Measurements from ENCODE around the gene ADORA3.

ADORA3 gene

DNA sequence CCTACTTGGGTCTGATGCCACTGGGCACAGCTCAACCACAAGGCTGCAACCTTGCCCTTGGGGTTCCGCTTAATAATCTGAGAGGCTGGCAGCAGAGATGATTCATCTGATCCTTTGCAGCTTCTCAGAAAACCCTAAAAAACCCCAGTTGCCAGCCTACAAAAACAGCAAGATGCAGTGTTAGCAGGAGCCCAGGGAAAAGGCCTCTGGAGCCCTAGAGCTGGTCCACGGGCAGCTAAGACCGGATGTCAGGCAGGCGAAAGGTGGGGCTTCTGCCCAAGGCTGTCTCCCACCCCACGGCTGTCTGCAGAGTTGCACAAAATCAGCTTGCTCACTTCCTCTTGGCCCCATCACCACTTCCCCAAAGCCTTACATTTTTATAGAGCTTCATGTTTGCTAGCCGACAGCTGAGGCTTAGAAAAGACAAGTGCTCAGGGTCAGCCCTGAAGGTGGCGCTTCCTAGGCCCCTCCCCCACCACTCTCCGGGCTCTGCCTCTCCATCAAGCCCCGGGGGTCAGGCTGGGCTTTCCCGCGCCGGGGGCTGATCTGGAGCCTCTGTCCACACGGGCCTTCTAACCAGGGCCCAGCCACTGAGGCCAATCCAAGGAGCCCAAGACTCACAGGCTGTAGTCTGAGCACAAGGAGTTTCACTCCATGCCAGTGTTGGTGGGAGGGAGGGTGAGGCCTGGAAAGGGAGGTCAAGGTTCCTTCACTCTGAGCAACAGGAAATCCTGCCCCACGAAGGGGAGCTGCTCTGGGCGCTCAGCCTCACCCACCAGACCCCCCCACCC, 4.2 kb upstream of the ADORA3 start:
- DNase-seq, result peak; percentile 53

GRCh38 chr1:111506561-111506960, 3.1 kb upstream of the ADORA3 start:
- no peak for DNase-seq

DNA sequence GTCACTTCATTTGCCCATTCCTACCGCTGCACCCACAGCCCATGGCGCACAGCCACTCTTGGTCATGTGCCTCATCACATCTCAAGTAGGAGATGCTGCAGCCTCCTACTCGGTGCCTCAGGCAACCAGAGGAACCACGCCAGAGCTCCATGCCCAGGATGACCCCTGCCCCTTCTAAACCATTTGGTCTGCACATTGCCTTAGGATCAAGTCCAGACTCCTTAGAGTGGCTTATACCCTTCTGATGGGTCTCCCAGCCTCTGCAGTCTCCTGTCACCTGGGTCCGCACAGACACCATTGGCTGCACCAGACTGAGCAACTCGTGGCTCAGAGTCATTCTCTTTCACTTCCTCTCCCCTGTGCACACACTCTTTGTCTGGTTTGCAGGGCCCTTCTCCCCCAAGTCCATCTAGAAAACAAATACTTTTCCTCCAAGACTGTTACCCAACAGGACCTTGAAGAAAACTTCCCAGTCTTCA, 2.2 kb upstream of the ADORA3 start:
- DNase-seq, result no peak

GRCh38 chr1:111504097-111504496, 664 bp upstream of the ADORA3 start:
- DNase-seq, result no peak

GRCh38 chr1:111501645-111502044, 1.8 kb downstream of the ADORA3 start:
- DNase-seq, result no peak

DNA sequence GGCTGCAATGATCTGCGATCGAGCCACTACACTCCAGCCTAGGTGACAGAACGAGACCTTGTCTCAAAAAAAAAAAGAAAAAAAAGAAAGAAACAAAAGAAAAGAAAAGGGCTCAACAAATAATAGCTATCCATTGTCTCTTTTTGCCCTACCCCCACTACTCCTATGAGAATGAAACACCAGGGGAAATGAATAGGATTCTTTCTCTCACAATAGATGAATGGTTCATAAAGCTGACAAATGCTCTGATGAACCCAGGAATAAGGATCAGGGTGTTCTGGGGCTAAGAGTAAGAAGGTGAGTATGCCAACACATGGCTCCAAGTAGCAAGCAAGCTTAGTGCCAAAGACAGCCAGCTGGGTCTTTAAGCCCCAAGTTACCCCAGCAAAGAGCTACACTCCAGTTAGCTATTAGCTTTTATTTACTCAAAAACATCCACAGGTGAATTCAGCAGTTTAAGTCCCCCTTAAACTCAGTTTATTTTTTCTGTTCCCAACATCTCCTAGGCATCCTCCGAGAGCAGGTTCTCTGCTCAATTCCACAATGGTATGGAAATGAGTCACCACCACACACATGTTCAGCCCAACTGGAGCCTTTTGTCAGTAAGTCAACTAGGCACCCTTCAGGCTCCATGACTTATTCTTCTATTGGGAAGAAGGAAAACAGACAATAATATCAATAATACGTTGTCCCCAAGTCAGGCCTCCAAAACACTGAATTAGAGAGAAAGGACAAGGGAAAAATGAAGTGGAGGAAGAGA, 4.2 kb downstream of the ADORA3 start:
- no peak for DNase-seq

DNA sequence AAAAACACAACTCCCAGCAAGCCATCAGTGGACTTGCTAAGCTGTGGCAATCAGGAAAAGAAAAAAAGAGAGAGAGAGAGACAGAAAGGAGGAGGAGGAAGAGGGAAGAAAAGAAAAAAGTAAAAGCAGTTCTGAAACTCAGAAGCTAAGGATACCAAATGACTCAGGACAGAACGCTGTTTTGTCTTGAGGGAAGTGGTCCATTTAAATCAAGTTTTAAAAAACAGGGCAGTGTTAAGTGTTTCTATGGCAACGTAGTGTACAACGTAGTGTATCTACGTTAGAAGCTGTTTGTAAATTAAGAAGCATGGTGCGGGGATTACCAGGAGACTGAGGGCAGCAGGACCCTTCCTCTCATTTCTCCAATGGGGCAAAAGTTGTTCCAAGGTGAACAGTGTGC, 5.8 kb downstream of the ADORA3 start:
- DNase-seq, result no peak

DNA sequence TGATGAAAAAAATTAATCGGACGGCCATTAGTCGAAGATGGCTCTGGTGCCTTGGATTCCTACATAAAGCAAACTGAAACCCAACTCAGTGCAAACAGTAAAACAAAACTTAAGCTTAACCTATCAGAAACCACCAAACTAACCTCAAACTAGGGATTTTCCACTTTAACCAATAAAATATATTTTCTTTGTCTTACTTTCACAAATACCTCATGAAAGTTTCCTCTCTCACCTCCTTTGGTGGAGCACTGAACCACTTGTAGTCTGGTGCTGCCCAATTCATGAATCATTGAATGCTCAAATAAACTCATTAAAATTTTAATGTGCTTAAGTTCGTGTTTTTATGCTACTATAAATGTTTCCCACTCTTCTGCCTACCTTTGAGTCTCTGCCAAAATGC, 7.0 kb downstream of the ADORA3 start:
- DNase-seq, result no peak

- no peak for DNase-seq
These were observed 12.4 kb downstream of the ADORA3 start for GRCh38 chr1:111491070-111491469.

- DNase-seq, result no peak
These were observed 13.2 kb downstream of the ADORA3 start for GRCh38 chr1:111490220-111490619.

DNA sequence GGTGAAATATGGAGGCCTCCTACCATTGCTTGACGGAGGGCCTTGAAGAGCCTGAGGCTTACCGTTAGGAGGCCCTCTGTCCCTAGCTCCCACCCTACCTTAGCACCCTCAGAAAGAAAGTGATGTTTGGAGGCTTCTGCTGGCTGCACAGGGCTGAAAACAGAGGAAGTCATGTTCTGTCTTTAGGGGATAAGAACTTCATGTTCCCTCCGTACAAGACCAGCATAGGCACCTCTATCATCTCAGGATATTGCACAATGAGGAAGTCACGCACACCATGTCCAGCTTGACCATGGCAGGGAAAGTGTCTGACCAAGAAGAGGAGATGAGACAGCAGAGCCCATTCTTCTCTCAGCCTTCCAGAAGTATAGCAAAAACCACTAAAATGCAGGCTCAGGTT, 13.8 kb downstream of the ADORA3 start:
- no peak for DNase-seq

DNA sequence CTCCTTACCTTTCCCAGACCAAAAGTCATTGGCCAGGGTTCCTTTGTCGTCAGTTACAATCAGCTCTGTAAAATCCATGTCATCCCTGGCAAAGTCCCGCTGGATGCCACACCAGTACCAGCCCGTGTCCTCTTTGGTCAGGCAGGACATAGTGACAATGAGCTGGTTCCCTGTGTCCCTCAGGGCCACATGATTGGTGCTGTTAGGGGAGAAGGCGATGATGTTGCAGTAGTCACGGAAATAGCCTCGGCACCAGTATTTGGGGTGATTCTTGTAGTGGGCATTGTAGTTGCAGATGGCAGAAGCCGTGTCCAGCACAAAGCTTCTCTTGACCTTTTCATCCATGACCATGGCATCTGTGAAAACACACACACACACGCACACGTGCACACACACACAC, 14.8 kb downstream of the ADORA3 start:
- DNase-seq, result no peak

- DNase-seq, result no peak
These were observed 16.3 kb downstream of the ADORA3 start for GRCh38 chr1:111487133-111487532.

DNA sequence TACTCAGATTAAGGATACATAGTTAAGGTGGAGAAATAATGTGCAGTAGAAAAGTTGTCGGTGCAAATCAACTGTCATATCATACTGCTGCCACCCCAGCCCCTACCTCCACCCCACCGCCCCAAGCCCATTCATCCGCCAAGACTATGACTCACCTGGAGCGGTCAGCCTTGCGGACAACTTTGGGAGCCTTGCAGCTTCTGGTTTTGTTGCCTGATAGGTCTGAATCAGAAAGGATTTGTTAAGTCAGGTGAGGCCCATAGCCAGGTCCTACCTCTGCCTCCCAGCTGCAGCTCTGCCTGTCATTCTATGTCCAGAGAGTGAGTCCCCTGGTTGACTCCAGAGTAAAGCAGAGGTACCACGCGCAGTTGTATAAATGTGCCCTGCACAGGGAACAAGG, 17.0 kb downstream of the ADORA3 start:
- no peak for DNase-seq

- DNase-seq, result no peak
These were observed 18.9 kb downstream of the ADORA3 start for GRCh38 chr1:111484391-111485026.

DNA sequence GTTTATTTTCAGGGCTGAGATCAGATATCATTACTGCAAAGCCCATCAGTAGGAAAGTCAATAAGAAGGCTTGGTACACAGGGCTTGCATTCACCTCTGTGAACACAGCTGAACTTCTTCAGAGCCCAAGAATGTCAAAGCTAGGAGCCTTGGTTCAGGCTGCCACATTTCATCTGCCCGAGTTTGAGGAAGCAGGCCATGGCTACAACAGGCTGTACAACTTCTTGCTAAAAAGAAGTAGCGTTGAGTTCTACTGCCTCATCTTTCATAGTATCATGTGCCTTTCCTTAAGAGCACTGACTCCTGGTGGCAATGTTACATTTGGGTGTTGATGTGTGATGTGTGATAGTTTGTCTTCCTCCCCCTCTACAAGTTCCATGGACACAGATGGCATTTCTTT, 19.6 kb downstream of the ADORA3 start:
- no peak for DNase-seq

DNA sequence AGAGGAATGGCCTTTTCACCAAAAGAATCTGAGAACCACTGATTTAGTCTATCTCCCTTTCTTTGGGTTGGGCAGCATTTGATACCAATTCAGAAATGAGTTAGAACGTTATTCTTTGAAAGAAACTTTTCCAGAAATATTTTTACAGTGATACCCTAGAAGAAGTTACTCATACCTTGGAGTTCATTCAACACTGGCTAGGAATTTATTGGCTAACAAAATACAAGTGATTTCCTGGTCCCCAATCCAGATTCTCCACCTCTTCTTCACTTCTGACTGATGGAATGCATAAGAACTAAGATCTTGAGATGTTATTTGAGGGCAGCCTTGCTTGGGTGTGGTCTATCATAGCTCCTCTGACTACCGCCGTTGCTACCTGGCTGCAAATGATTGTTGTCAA, 20.3 kb downstream of the ADORA3 start:
- no peak for DNase-seq

- DNase-seq, result peak; percentile 35
These were observed 21.8 kb downstream of the ADORA3 start for GRCh38 chr1:111481387-111482221.

DNA sequence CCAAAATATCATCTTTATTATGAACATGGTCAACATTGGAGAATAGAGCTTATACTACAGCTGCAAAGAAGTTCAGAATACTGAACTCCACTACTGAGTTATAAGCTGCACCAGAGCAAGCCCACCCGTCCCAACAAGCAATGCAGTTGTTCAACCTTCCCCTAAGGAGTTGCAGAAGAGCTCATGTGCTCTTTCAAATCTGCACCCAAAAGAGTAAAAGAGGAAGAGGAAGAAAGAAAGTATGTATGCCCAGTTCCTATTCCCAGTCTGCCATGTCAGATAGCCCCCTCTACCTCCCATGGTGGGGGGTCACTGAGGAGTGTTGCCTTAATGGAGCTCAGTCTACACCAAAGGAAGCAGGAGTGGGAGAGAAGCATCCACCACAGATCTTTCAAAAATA, 22.8 kb downstream of the ADORA3 start:
- no peak for DNase-seq

GRCh38 chr1:111476761-111477309, 26.6 kb downstream of the ADORA3 start:
- peak; percentile 74 for DNase-seq

DNA sequence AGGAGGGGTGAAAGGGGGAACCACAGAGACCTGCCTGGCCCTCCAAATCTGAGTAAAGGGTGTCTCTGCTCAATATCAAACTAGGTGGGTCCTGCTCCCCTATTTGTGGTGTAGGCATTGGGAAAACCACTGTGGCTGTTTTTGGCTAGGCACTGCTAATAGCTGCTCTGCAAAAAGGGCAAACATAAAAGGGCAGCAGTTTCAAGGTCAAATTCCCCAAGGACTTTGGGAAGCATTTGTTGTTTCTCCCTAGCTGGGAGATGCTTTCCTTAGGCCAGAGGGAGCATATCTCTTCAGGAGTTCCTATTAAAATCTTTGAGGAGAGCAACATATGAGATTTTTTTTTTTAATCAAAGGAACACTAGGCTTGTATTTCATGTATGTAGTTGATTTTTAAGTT, 27.2 kb downstream of the ADORA3 start:
- no peak for DNase-seq

GRCh38 chr1:111475701-111476100, 27.7 kb downstream of the ADORA3 start:
- no peak for DNase-seq

Measured in central memory CD4-positive, alpha-beta T cell (primary cell).